ENCODE results near the gene CLDN10. TPM values are rescaled to one million over a fixed set of nuclear protein-coding genes. Genes with fewer than 3 reads are reported as not detected.
"Not testable (repeated sequence)": the region's sequence is repeated elsewhere in the genome, so short reads cannot be mapped to it uniquely, and the experiment has no call there.

Gene CLDN10
- total RNA-seq, 1 donor from 2014 or later = not detected

DNA sequence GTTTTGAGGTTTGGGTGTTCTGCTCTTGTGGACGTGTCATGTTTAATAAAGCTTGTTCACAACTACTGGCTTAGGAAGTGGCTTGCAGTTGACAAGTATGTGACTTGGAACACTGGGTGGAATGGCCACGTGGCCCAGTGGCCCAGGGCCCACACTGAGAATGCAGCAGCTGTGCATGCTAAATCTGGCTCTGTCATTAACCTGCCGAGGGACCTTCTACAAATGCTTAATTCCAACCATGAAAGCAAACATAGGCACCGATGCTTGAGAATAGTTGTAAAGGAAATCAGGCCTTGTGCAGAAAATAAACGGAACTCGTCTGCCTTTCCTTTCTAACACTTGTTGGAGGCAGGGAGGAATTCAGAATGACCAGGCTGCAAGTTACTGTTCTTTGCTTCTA lies 11.6 kb upstream of the CLDN10 start:
- DNase-seq (ENCODE audit: low read depth) = peak; percentile 91

- no peak for DNase-seq (ENCODE audit: low read depth)
Observed at GRCh38 chr13:95541308-95541707, 11.2 kb upstream of the CLDN10 start.

DNA sequence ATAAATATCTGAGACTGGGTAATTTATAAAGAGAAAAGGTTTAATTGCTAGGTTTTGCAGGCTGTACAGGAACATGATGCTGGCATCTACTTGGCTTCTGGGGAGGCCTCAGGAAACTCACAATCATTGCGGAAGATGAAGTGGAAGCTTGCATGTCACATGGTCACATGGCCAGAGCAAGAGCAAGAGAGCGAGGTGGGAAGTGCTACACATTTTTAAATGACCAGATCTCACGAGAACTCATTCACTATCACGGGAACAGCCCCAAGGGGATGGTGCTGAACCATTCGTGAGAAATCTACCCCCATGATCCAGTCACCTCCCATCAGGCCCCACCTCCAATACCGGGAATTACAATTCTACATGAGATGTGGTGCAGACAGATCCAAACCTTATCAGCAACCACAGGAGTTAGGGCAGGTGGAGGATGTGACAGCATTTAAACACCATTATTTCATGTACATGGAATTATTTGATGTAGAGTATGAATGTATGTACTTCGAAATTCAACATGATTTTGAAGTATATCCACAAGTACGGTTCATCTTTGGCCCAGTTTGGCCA lies 10.5 kb upstream of the CLDN10 start:
- DNase-seq (ENCODE audit: low read depth) = no peak

DNA sequence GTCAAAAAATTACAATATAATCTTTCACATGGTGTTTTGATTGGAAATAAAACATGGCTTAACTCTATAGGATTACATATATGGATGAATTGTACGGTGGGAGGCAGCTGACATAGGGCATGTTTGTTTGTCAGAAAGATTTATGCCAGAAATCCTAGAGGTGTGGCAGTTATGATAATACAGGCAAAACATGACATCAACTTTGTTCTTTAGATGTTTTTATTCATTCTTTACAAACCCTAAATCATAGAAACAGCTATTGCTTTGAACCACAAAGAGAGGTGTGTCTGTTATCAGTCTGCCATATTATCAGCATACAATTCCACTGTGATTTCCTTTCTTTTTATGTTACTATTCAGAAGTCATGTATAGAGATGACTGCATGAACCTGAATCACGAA lies 8.2 kb upstream of the CLDN10 start:
- no peak for DNase-seq (ENCODE audit: low read depth)

DNA sequence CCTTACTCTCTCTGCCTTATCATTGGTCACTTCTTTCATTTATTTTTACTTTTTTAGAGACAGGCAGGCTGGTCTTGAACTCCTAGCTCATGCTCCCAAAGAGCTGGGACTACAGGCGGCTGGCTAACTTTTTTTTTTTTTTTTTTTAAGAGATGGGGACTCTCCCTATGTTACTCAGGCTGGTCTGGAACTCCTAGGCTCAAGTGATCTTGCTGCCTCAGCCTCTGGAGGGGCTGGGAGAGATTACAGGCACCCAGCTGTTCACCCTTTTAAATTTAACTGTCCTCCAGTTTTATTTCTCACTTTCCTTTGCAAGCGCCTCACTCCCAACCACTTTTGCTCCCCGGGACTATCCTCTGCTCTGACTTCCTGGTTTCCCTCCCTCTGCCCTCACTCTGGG lies 5.6 kb upstream of the CLDN10 start:
- DNase-seq (ENCODE audit: low read depth) = no peak

GRCh38 chr13:95547531-95548167 lies 4.9 kb upstream of the CLDN10 start:
- DNase-seq (ENCODE audit: low read depth) = no peak

DNA sequence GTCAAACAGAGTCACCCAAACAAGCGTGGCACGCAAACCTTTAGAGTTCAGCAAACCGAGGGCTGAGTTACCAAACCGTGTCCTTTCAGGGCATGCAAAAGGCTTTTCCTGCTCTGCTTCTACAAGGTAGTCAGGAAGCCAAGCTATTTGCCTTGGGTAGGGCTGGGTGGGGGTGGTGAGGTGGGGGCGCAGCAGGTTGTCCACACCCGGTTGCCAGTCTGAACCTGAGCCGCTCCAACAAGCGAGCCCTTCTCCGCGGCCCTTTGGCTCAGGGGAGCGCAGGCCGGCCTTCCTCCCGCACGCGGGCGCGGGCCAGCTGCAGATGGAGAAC lies 347 bp upstream of the CLDN10 start:
- no peak for DNase-seq (ENCODE audit: low read depth)

DNA sequence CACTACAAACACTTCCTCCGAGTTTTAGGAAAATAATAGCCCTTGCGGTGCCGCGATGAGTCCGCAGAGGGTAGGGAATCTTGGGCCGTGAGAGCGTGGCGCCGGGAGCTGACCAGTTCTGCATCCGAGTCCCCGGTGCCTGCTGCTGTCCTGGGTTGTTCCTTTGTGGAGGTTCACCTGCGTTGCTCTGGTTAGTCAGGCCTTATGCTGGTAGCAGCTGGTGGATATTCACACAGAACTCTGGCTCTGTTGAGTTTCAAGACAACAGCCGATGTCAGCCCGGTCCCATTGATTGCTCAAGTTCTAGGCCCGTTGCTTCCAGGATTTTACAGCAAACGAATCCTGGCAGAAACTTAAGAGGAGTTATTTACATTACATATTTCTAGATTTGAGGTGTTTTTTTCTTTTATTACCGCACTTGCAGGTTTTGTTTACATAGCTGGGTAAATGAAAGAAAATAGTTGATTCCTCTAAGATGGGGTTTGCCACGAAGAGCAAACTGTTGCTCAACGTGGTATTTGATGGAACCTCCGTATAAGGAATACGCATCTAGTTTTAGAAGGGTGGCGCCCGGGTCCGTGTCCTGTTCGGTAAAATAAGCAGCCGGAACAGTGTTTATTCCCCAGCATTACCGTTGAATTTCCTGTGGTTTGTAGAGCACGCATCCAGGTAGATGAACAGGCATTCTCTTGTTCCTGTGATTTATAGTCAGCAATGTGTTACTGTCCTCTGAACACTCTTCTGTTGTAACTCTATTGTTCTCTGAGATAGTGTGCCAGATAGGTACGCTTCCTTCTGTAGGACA lies 1.3 kb downstream of the CLDN10 start:
- DNase-seq (ENCODE audit: low read depth) = no peak

DNA sequence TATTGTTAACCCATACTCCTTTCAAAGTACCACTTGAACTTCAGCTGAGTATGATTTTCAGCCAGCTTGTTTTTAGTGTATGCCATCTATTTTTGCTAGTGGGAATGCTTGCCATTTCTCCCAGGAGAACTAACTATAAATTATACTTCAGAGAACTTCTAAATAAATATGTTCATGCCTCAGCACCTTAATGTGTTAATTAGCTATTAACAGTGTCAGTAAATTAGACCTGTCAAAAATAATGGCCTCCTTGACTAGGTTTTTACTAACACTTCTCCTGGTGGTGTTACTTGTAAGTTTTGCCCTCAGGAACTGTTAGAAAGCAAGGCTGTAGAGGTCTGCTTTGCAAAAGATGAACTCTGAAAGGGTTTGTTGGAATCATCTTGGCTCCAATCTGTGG lies 4.5 kb downstream of the CLDN10 start:
- no peak for DNase-seq (ENCODE audit: low read depth)

GRCh38 chr13:95559100-95559499 lies 6.6 kb downstream of the CLDN10 start:
- no peak for DNase-seq (ENCODE audit: low read depth)

GRCh38 chr13:95560387-95560786 lies 7.9 kb downstream of the CLDN10 start:
- no peak for DNase-seq (ENCODE audit: low read depth)

DNA sequence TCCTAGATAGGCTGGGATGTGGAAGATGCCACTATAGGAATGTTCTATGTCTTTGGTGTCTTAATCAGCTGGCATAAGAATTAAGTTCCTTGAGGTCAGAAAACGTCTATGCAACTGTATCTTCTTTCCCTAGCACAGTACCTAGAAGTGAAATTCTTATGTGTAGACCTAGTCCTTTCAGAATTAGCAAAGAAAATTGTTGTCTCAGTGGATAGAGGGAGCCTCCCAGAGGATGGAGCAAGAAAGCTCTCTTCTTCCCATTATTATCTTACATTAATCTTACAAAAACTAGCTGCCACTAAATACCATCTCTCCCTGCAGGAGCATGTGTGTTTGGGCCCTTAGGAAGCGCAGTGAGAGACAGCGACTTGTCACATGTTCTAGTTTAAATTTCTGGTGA lies 11.6 kb downstream of the CLDN10 start:
- peak; percentile 16 for DNase-seq (ENCODE audit: low read depth)

DNA sequence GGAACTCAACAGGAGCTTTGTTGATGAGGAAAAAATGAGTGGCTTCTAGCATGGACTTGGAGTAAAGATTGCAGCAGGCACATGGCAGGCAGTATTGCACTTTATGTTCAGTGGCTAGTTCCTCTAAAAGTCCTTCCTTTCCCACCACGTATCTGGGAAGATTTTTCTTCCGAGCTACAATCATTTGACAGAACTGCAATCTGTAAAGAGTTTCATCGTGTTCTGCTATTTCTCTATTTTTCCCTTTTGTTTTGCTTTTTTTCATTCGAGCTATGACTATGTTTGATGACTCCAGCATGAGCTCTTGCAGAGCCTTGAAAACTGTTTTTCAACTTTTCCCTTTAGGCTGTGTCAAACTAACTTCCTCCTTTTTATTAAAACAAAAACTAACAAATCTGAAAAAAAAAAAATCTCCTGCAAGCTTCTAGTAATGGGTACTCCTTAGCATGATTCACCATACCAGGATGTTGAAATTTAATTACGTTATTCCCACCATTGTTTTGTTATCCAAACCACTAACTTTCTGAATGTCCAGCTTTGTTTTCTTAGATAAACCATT lies 12.3 kb downstream of the CLDN10 start:
- no peak for DNase-seq (ENCODE audit: low read depth)

- DNase-seq (ENCODE audit: low read depth) = not testable (repeated sequence)
Observed at GRCh38 chr13:95565758-95566157, 13.2 kb downstream of the CLDN10 start.

DNA sequence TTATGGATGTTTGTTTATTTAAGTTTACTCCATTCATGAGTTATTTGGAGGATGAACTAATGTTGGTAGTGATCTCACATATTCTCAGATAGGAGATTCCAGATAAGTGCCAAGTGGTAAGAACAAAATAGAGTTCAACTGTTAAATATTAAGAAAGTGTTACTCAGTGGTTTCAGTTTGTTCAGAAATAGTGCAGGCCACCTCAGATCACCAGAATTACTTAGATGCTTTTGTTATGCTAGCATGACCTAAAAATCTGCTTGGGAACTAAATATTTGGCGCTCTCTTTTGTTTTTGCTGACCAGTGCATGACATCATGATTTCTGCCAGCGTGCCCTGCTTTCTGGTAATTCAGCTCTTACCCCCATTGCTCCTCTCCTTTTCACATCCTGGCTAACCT lies 15.6 kb downstream of the CLDN10 start:
- DNase-seq (ENCODE audit: low read depth) = no peak

GRCh38 chr13:95570016-95570415 lies 17.5 kb downstream of the CLDN10 start:
- DNase-seq (ENCODE audit: low read depth) = no peak

DNA sequence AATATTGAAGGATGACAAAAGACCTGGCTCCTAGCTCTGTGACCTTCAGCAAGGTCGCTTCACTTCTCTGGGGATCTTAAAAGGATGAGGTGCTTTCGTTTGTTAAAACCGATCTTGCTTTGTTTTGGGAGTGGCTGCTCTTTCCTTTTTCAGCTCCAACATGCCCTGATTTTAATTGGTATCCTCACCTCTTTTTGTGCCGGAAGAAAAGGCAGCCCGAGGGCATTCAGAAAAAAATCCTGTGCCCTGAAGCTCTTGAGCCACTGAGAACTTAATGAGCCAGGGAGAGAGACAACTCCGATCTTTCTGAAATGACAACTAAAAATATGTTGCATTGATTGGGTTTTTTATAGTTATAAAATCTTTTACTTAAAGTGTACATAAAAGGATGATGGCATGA lies 19.4 kb downstream of the CLDN10 start:
- DNase-seq (ENCODE audit: low read depth) = no peak

DNA sequence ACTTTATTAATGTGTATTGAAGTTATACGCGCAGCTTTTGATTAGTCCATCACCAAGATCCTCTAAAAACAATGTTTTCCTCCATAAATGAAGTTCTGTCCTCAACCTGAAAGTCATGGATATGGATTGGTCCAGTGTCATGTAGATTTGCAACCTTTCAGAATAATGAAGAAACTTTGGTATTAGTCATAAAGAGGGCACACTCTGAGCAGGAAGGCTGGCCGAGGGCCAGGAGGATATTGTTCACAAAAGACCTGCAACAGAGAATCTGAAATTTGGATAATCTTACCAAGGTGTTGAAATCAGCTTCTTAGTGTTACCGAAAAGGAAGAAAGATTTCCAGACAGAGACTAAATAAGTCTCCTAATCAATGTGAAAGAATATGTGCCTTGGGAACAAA lies 20.7 kb downstream of the CLDN10 start:
- no peak for DNase-seq (ENCODE audit: low read depth)

GRCh38 chr13:95579303-95579702 lies 26.8 kb downstream of the CLDN10 start:
- DNase-seq (ENCODE audit: low read depth) = no peak

- DNase-seq (ENCODE audit: low read depth) = no peak
Observed at GRCh38 chr13:95585867-95586266, 33.3 kb downstream of the CLDN10 start.

- DNase-seq (ENCODE audit: low read depth) = no peak
Observed at GRCh38 chr13:95588134-95588533, 35.6 kb downstream of the CLDN10 start.

- no peak for DNase-seq (ENCODE audit: low read depth)
Observed at GRCh38 chr13:95588721-95589120, 36.2 kb downstream of the CLDN10 start.

DNA sequence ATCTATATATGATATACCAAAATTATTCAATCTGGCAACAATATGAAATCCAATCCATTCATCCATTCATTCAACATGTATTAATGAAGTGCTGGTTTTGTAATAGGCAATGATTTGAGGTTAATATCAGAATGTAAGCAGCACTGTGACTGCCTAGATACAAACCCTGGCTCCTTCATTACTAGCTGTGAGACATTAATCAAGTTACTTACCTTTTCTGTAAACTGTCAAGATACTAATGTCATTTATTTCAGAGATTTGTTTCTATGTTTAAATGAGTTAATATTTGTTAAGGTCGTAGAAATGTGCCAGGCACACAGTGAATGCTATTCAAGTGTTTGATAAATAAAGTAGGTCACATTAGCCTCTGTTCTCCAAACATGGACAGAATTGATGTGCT lies 40.9 kb downstream of the CLDN10 start:
- DNase-seq (ENCODE audit: low read depth) = no peak

Data from myocyte (in vitro differentiated cells).